Natural killer cell (primary cell): Measurements from ENCODE around the gene MYL7. TPM values are rescaled to one million over a fixed set of nuclear protein-coding genes. Genes with fewer than 3 reads are reported as not detected.

ENCODE experiments used
- ATAC-seq, 3 donors: fragments of 150-1000 bp in 2 of 3; fragments of 200-7000 bp in 1 of 3; cut with Tn5 transposase; 1 replicate in 1 of 3; 2 replicates in 2 of 3; pipeline ENCODE4 v1.10.0; 2021; ENCODE audit warnings: mild to moderate bottlenecking in 2 of 3, moderate library complexity in 2 of 3
- DNase-seq, 2 donors: peaks; one replicate each; pipeline versions ENCODE4 v3.0.0 to v3.0.0-alpha.2; 2013 to 2021; ENCODE audit warnings: mixed read lengths in 1 of 2
- H3K27ac ChIP-seq: one replicate; pipeline ENCODE4 v1.5.1; 2013; ENCODE audit warnings: mild to moderate bottlenecking, low read length
- H3K27me3 ChIP-seq: one replicate; pipeline ENCODE4 v1.6.1; 2013; ENCODE audit warnings: low read length; ENCODE audit not compliant: control insufficient read depth, insufficient read depth
- H3K36me3 ChIP-seq: one replicate; pipeline ENCODE4 v1.6.1; 2013; ENCODE audit warnings: low read length; ENCODE audit not compliant: control insufficient read depth, insufficient read depth
- H3K4me1 ChIP-seq: one replicate; pipeline ENCODE4 v1.6.1; 2013; ENCODE audit warnings: low read length; ENCODE audit not compliant: control insufficient read depth, insufficient read depth
- H3K4me3 ChIP-seq: one replicate; pipeline ENCODE4 v1.5.1; 2013; ENCODE audit warnings: low read length
- H3K9me3 ChIP-seq: one replicate; pipeline ENCODE4 v1.6.1; 2013; ENCODE audit warnings: low read length; ENCODE audit not compliant: control insufficient read depth, insufficient read depth
- H3K27ac Mint-ChIP-seq, 2 donors: one replicate each; pipeline ENCODE4 v1.8.0; 2022; ENCODE audit warnings: mild to moderate bottlenecking in 2 of 2, mixed read lengths in 2 of 2, moderate library complexity in 1 of 2
- H3K27me3 Mint-ChIP-seq, 2 donors: one replicate each; pipeline ENCODE4 v1.8.0; 2022; ENCODE audit warnings: low read depth in 2 of 2, mixed read lengths in 2 of 2
- H3K36me3 Mint-ChIP-seq: one replicate; pipeline ENCODE4 v1.8.0; 2022; ENCODE audit warnings: mixed read lengths
- H3K4me1 Mint-ChIP-seq, 2 donors: one replicate each; pipeline ENCODE4 v1.8.0; 2022; ENCODE audit warnings: mixed read lengths in 2 of 2
- H3K4me3 Mint-ChIP-seq: one replicate; pipeline ENCODE4 v1.8.0; 2022; ENCODE audit warnings: mild to moderate bottlenecking, moderate library complexity, mixed read lengths
- H3K9me3 Mint-ChIP-seq, 2 donors: one replicate each; pipeline ENCODE4 v1.8.0; 2022; ENCODE audit warnings: mixed read lengths in 2 of 2
- WGBS: methylation state at CpG from one replicate; pipeline ENCODE4 v1.1.7; 2013; ENCODE audit warnings: missing lambda C conversion rate; ENCODE audit not compliant: insufficient coverage; 5-methylcytosine and 5-hydroxymethylcytosine counted together
- intact Hi-C: fragments of 100-400 bp; cut with micrococcal nuclease; formaldehyde crosslinking; loops from one replicate; pipeline ENCODE4 v1.14.2; 2022
- total RNA-seq, 4 donors: library from RNA; stranded (reverse); fragments of 120-200 nt in 1 of 4; gene quantifications; one replicate each; pipeline versions ENCODE4 v1.2.3 to v1.2.4, GENCODE V29; 2013 to 2022
- TF ChIP-seq, protein P1 (sequence below): fragments of 200-600 bp; IDR thresholded peaks from one replicate; pipeline ENCODE4 v1.8.0; 2022; ENCODE audit warnings: antibody characterized with exemption

Gene MYL7
- total RNA-seq, 3 donors from 2014 or later (not counting 1 experiment from before 2014, with no cell fraction given) = not detected

DNA sequence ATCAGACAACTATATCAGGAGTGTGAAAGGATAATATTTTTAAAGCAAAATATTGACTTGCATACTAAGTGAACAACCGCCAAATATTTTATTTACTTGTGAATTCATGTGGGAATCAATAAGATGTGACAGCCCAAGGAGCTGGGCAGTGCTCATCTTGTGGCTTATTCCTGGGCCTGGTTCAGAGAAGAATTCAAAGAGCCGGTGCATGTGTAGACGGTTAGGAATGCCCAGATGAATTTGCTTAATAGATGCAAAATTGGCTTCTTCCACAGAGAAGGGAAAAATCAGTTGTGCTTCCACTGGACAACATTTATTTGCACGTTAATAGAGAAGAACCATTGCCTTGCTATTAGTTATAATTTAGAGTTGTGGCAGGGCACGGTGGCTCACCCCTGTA lies 4.4 kb downstream of the MYL7 start:
- no peaks in the 10 kb centered on the region for H3K36me3 Mint-ChIP-seq
- Histone ChIP-seq H3K9me3 (no peaks in the 10 kb centered on the region), H3K4me3 (no peak overlapping the region), H3K4me1 (no peaks in the 10 kb centered on the region), H3K27me3 (no peaks in the 10 kb centered on the region), H3K27ac (no peak overlapping the region), H3K36me3 (no peaks in the 10 kb centered on the region)
- TF ChIP-seq, protein P1, sequence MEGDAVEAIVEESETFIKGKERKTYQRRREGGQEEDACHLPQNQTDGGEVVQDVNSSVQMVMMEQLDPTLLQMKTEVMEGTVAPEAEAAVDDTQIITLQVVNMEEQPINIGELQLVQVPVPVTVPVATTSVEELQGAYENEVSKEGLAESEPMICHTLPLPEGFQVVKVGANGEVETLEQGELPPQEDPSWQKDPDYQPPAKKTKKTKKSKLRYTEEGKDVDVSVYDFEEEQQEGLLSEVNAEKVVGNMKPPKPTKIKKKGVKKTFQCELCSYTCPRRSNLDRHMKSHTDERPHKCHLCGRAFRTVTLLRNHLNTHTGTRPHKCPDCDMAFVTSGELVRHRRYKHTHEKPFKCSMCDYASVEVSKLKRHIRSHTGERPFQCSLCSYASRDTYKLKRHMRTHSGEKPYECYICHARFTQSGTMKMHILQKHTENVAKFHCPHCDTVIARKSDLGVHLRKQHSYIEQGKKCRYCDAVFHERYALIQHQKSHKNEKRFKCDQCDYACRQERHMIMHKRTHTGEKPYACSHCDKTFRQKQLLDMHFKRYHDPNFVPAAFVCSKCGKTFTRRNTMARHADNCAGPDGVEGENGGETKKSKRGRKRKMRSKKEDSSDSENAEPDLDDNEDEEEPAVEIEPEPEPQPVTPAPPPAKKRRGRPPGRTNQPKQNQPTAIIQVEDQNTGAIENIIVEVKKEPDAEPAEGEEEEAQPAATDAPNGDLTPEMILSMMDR = no peak
- H3K27ac Mint-ChIP-seq = no peak overlapping the region
- intact Hi-C loops = no loop called here
- H3K4me1 Mint-ChIP-seq = no peaks in the 10 kb centered on the region
- H3K27me3 Mint-ChIP-seq = peaks cover 0 to 7% of the 10 kb centered on the region in 2 donors
- H3K9me3 Mint-ChIP-seq = no peaks in the 10 kb centered on the region
- ATAC-seq (no peak), DNase-seq (no peak)
- 91% methylated on average over 5 of the region's 5 CpGs for WGBS
- H3K4me3 Mint-ChIP-seq = no peak overlapping the region

DNA sequence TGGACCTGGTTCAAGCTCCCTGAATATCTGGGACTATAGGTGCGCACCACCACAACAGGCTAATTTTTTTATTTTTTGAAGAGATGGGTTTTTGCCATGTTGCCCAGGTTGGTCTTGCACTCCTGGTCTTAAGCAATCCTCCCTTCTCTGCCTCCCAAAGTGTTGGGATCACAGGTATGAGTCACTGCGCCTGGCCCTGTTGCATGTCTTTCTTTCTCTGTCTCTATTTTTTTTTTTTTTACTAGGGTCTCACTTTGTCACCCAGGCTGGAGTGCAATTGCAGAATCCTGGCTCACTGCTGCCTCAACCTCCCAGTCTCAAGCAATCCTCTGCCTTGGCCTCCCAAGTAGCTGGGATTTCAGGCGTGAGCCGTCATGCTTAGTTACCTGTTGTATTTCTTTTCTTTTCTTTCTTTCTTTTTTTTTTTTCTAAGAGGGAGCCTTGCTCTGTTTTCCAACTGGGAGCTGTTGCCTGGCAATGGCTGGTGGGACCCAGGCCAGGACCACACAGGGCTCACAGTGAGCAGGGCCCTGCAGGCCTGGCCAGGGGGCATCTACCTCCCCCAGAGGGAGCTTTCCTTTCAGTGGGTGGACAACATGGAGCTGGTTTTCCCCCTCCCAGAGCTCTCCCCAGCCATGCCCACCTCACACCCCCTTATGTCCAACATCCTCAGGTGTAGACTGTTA lies 6.0 kb downstream of the MYL7 start:
- H3K36me3 ChIP-seq = no peaks in the 10 kb centered on the region
- H3K36me3 Mint-ChIP-seq = no peaks in the 10 kb centered on the region
- H3K4me1 ChIP-seq = no peaks in the 10 kb centered on the region
- no peak overlapping the region for H3K4me3 Mint-ChIP-seq
- H3K9me3 Mint-ChIP-seq = no peaks in the 10 kb centered on the region
- TF ChIP-seq, protein P1 = no peak
- intact Hi-C loops = no loop called here
- peaks cover 0 to 7% of the 10 kb centered on the region in 2 donors for H3K27me3 Mint-ChIP-seq
- no peak overlapping the region for H3K27ac Mint-ChIP-seq
- H3K4me3 ChIP-seq = no peak overlapping the region
- DNase-seq (no peak), ATAC-seq (no peak)
- 96% methylated on average over 4 of the region's 4 CpGs for WGBS
- no peaks in the 10 kb centered on the region for H3K9me3 ChIP-seq
- H3K4me1 Mint-ChIP-seq = no peaks in the 10 kb centered on the region
- no peaks in the 10 kb centered on the region for H3K27me3 ChIP-seq
- H3K27ac ChIP-seq = no peak overlapping the region

DNA sequence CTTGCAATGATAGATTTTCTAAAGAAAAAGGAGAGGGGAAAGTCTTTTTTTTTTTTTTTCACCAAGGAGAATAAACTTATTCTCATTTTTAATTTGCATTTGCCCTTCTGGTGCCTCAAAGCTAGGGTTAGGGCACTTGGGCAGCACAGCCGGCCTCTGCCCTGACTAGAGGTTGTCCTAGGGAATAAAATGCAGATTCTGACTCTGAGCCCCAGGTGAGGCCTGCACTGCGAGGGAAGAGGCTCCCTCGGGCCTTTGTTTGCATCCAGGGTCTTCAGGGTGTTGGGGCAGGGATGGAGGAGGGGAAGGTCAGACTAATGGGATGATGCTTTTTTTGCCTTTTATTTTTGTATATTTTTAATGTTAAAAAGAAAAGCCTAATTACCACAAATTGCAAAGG lies 7.8 kb downstream of the MYL7 start:
- H3K27me3 ChIP-seq = no peaks in the 10 kb centered on the region
- no peak overlapping the region for H3K4me3 ChIP-seq
- Mint-ChIP-seq H3K9me3 (no peaks in the 10 kb centered on the region), H3K27me3 (peaks cover 0 to 7% of the 10 kb centered on the region in 2 donors), H3K27ac (no peak overlapping the region), H3K4me1 (no peaks in the 10 kb centered on the region), H3K36me3 (no peaks in the 10 kb centered on the region), H3K4me3 (no peak overlapping the region)
- ATAC-seq (no peak), DNase-seq (no peak)
- no peaks in the 10 kb centered on the region for H3K9me3 ChIP-seq
- H3K36me3 ChIP-seq = no peaks in the 10 kb centered on the region
- TF ChIP-seq, protein P1 = no peak
- no peaks in the 10 kb centered on the region for H3K4me1 ChIP-seq
- intact Hi-C loops = no loop called here
- no peak overlapping the region for H3K27ac ChIP-seq
- WGBS = 74% methylated on average over 3 of the region's 3 CpGs

DNA sequence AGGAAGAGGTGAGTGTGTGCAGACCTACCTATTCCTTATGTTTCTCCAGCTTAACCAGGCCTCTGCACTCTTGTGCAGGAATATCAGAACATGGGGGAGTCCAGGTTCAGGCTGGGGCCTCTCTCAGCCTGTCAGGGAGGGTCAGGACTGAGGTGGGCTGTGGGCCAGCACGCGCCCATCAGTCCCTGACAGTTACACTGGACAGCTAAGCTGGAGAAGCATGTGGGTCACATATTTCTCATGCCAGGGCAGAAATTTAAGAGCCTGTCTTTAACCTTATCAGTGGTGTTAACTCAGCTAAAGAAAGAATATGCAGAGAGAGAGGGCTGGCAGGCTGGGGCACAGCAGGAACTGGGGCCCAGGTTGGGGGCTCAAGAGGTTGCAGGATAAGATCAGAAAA lies 9.1 kb downstream of the MYL7 start:
- no peaks in the 10 kb centered on the region for H3K9me3 Mint-ChIP-seq
- TF ChIP-seq, protein P1 = no peak
- 93% methylated on average over 2 of the region's 2 CpGs for WGBS

More for the DNA sequence above, 9.1 kb downstream of the MYL7 start:
- Histone ChIP-seq H3K27me3 (no peaks in the 10 kb centered on the region), H3K9me3 (no peaks in the 10 kb centered on the region), H3K4me1 (no peaks in the 10 kb centered on the region), H3K4me3 (no peak overlapping the region), H3K27ac (no peak overlapping the region), H3K36me3 (no peaks in the 10 kb centered on the region)
- intact Hi-C loops = no loop called here
- no peak for DNase-seq
- ATAC-seq = no peak
- Mint-ChIP-seq H3K27me3 (peaks cover 0 to 13% of the 10 kb centered on the region in 2 donors), H3K27ac (no peak overlapping the region), H3K4me1 (no peaks in the 10 kb centered on the region), H3K36me3 (no peaks in the 10 kb centered on the region), H3K4me3 (no peak overlapping the region)
